ENCODE data around the gene POP7.

GRCh38 chr7:100685049-100685605, 20.8 kb upstream of the POP7 start:
- TF ChIP-seq CTCF (conservative IDR thresholded peaks at IDR 0.05; ENCODE audit: low read length) (no peak), EZH2phosphoT487 (IDR thresholded peaks at IDR 0.05; ENCODE audit: borderline replicate concordance) (no peak)

Data from Loucy (cell line).